ENCODE measurements around the gene AGO3.
"Not testable (repeated sequence)": the region's sequence is repeated elsewhere in the genome, so short reads cannot be mapped to it uniquely, and the experiment has no call there.

The AGO3 gene

GRCh38 chr1:35927472-35927871 lies 3.4 kb upstream of the AGO3 start:
- DNase-seq, result no peak

GRCh38 chr1:35929730-35930592 lies 944 bp upstream of the AGO3 start:
- peak; percentile 25 for DNase-seq

GRCh38 chr1:35931446-35932157 lies 697 bp downstream of the AGO3 start:
- no peak for DNase-seq

- DNase-seq, result no peak
Observed at GRCh38 chr1:35932158-35932636, 1.3 kb downstream of the AGO3 start.

GRCh38 chr1:35932941-35933340 lies 2.0 kb downstream of the AGO3 start:
- no peak for DNase-seq

GRCh38 chr1:35935442-35936388 lies 4.8 kb downstream of the AGO3 start:
- DNase-seq, result no peak

- DNase-seq, result no peak
Observed at GRCh38 chr1:35936838-35937237, 5.9 kb downstream of the AGO3 start.

GRCh38 chr1:35939484-35939883 lies 8.6 kb downstream of the AGO3 start:
- no peak for DNase-seq

- DNase-seq, result no peak
Observed at GRCh38 chr1:35945327-35945726, 14.4 kb downstream of the AGO3 start.

- no peak for DNase-seq
Observed at GRCh38 chr1:35947547-35947946, 16.6 kb downstream of the AGO3 start.

- DNase-seq, result no peak
Observed at GRCh38 chr1:35958558-35958957, 27.7 kb downstream of the AGO3 start.

GRCh38 chr1:35959304-35959703 lies 28.4 kb downstream of the AGO3 start:
- no peak for DNase-seq

GRCh38 chr1:35962952-35963351 lies 32.0 kb downstream of the AGO3 start:
- DNase-seq, result no peak

GRCh38 chr1:35964277-35964676 lies 33.4 kb downstream of the AGO3 start:
- DNase-seq, result not testable (repeated sequence)

- DNase-seq, result no peak
Observed at GRCh38 chr1:35968396-35968795, 37.5 kb downstream of the AGO3 start.

- no peak for DNase-seq
Observed at GRCh38 chr1:35971601-35972000, 40.7 kb downstream of the AGO3 start.

GRCh38 chr1:35972631-35973030 lies 41.7 kb downstream of the AGO3 start:
- not testable (repeated sequence) for DNase-seq

- no peak for DNase-seq
Observed at GRCh38 chr1:35980090-35980489, 49.2 kb downstream of the AGO3 start.

GRCh38 chr1:35988237-35988636 lies 57.3 kb downstream of the AGO3 start:
- DNase-seq, result no peak

- no peak for DNase-seq
Observed at GRCh38 chr1:36006941-36007500, 76.1 kb downstream of the AGO3 start.

GRCh38 chr1:36007741-36008140 lies 76.8 kb downstream of the AGO3 start:
- DNase-seq, result no peak

- DNase-seq, result no peak
Observed at GRCh38 chr1:36008546-36009197, 77.8 kb downstream of the AGO3 start.
